ENCODE results near the gene AGXT2.

DNA sequence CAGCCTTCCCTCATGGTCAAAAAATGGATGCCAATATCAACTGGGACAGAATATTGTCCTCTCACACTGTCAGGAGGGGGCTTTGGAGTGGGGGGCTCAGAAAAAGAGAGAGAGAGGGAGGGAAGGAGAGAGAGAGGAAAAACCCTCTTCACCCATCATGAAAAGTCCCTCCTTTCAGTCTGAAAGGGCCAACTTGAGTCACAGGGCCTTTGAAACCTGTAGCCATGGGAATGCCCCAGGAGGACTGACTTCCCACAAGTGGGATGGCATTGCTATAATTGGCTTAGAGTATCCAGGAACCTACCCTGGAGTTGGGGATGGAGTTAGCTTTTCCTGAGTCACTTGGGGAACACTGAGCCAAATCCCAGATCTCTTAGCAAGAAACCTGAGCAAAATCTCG lies 77.2 kb downstream of the AGXT2 start:
- no peak for TF ChIP-seq SUZ12 (IDR thresholded peaks at IDR 0.05)
- TF ChIP-seq ZNF384 (IDR thresholded peaks at IDR 0.05), result no peak
- no peak for TF ChIP-seq FOXM1 (IDR thresholded peaks at IDR 0.05; ENCODE audit: borderline replicate concordance)
- no peak for TF ChIP-seq SP1 (IDR thresholded peaks at IDR 0.05)
- no peak for TF ChIP-seq TARDBP (IDR thresholded peaks at IDR 0.05)
